LNCAP (cell line): ENCODE results near the gene ANKRD10.

Experiments used
- CTCF ChIP-seq: fragments of 450-650 bp; IDR thresholded peaks from 2 replicates; pipeline ENCODE4 v1.5.1; 2017; ENCODE audit warnings: mild to moderate bottlenecking

Gene ANKRD10

DNA sequence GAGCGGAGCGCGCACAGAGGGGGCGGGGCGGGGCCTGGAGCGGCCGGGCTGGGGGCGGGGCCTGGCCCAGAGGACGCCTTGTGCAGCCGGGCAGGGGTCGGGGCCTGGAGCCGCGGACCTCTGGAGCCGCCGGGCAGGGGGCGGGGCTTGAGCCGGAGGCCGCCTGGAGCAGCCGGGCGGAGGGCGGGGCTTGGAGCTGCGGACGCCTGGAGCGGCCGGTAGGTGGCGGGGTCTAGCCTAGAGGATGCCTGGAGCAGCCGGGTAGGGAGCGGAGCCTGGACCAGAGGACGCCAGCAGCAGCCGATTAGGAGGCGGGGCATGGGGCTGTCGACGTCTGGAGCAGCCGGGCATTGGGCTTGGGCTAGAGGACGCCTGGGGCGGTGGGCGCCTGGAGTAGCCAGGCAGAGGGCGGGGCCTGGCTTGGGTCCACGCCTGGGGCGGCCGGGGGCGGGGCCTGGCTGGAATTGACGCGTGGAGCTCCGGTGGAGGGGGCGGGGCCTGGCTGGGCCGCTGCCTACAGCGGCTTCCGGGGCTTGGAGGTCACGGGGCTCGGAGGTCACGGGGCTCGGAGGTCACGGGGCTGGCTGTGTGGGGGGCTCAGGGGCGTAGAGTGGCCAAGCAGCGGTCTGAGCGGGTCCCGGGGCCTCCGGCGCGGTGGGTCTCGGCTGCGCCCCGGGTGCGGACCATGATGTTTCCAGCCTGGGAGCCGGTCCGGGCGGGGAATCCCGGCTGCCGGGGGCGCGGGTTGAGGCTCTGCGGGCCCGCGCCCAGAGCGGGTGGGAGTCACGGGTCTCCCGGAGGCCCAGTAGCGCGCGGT is at the start of gene ANKRD10:
Gene ANKRD10, minus strand, starts transcription at position 13 of the 817 bp plus-strand sequence. CDS start 135 bp downstream, outside the sequence.
- peak; percentile 59 for TF ChIP-seq CTCF

- no peak for TF ChIP-seq CTCF
These were observed 49.6 kb upstream of the ANKRD10 start for GRCh38 chr13:110964229-110965037.

DNA sequence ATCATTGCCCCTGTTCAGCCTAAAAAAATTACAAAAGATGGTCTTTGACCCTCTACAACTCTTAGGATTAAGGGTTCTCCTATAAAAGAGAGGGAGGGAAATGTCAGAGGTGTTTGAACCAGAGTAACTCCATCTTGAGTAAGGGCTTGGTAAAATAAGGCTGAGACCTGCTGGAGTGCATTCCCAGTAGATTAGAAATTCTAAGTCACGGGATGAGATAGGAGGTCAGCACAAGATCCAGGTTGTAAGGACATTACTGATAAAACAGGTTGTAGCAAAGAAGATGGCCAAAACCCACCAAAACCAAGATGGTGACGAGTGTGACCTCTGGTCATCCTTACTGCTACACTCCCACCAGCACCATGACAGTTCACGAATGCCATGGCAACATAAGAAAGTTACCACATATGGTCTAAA is 48.7 kb upstream of the ANKRD10 start:
- TF ChIP-seq CTCF: no peak

GRCh38 chr13:110961959-110962358 is 47.1 kb upstream of the ANKRD10 start:
- TF ChIP-seq CTCF: no peak

DNA sequence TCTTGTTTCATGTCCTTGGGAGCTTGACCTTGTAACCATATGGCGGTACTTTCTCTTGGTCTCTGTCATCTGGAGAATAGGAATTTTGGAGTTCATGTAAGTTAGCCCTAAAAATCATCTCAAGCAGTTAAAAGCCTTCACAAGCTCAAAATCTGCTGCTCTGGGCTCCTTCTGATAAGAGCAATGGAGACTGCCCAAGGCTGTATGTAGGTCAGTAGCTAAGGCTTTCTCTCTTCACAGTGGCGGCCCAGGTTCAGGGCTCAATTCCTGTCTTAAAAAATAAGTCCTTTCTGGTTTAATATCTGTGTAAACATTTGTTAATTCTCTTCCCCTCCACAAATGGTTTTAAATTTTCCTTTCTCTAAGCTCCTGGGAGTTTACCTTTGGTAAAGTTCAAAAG is 45.3 kb upstream of the ANKRD10 start:
- TF ChIP-seq CTCF: no peak

GRCh38 chr13:110957931-110958330 is 43.1 kb upstream of the ANKRD10 start:
- TF ChIP-seq CTCF: no peak

GRCh38 chr13:110957181-110957884 is 42.5 kb upstream of the ANKRD10 start:
- TF ChIP-seq CTCF: no peak
